ENCODE results near the gene ITGAD. TPM values are rescaled to one million over a fixed set of nuclear protein-coding genes. Genes with fewer than 3 reads are reported as not detected.

Gene ITGAD
- polyA plus RNA-seq, 1 of the 3 experiments (the other 2 are of a cell fraction), result not detected

DNA sequence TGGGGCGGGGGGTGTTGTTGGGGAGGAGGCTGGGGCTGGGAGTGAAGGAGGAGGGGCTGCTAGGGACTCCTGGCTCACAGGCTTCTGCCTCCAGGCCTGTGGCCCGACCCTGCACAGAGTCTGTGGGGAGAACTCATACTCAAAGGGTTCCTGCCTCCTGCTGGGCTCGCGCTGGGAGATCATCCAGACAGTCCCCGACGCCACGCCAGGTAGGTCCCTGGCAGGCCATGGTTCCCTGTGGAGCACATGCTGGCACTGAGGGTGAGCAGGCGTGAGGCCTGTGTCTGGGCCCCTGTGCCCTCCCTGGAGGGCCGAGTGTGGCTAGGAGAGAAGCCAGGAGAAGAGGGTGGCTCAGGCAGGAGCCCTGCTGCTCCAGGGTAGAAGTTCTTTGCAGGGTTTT, 4.6 kb downstream of the ITGAD start:
- no peak overlapping the region for H2AFZ ChIP-seq (ENCODE audit: low read depth)
- no peaks in the 10 kb centered on the region for H3K9me3 ChIP-seq
- H3F3A ChIP-seq (replicated peaks; ENCODE audit: insufficient read depth), result peaks cover 4% of the 10 kb centered on the region
- H3K27ac ChIP-seq (ENCODE audit: low read depth in 2 of 2, low read length in 1 of 2), result no peak overlapping the region
- no peaks in the 10 kb centered on the region for H3K36me3 ChIP-seq (replicated peaks in 1 of 2; ENCODE audit: control insufficient read depth in 1 of 2, insufficient read depth in 2 of 2, low read length in 1 of 2)
- no peak overlapping the region for H3K4me2 ChIP-seq
- H3K9ac ChIP-seq, result no peak overlapping the region
- H3K79me2 ChIP-seq (ENCODE audit: insufficient read depth), result no peaks in the 10 kb centered on the region
- ChIA-PET POLR2A (no interaction called here), CTCF (no interaction called here)
- no peak overlapping the region for H3K4me3 ChIP-seq (ENCODE audit: low read depth in 2 of 2, low read length in 1 of 2)
- TF ChIP-seq RFX5 (IDR thresholded peaks at IDR 0.05; ENCODE audit: low read length), result no peak
- TF ChIP-seq, protein P1, sequence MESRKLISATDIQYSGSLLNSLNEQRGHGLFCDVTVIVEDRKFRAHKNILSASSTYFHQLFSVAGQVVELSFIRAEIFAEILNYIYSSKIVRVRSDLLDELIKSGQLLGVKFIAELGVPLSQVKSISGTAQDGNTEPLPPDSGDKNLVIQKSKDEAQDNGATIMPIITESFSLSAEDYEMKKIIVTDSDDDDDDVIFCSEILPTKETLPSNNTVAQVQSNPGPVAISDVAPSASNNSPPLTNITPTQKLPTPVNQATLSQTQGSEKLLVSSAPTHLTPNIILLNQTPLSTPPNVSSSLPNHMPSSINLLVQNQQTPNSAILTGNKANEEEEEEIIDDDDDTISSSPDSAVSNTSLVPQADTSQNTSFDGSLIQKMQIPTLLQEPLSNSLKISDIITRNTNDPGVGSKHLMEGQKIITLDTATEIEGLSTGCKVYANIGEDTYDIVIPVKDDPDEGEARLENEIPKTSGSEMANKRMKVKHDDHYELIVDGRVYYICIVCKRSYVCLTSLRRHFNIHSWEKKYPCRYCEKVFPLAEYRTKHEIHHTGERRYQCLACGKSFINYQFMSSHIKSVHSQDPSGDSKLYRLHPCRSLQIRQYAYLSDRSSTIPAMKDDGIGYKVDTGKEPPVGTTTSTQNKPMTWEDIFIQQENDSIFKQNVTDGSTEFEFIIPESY (IDR thresholded peaks at IDR 0.05; ENCODE audit: borderline replicate concordance, low read depth), result no peak
- TF ChIP-seq SIN3A (IDR thresholded peaks at IDR 0.05; ENCODE audit: borderline replicate concordance, low read depth, low read length), result no peak
- no peak for TF ChIP-seq SMC3 (IDR thresholded peaks at IDR 0.05; ENCODE audit: low read depth, low read length)
- TF ChIP-seq, protein P2, sequence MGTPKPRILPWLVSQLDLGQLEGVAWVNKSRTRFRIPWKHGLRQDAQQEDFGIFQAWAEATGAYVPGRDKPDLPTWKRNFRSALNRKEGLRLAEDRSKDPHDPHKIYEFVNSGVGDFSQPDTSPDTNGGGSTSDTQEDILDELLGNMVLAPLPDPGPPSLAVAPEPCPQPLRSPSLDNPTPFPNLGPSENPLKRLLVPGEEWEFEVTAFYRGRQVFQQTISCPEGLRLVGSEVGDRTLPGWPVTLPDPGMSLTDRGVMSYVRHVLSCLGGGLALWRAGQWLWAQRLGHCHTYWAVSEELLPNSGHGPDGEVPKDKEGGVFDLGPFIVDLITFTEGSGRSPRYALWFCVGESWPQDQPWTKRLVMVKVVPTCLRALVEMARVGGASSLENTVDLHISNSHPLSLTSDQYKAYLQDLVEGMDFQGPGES (IDR thresholded peaks at IDR 0.05; ENCODE audit: low read depth, low read length), result no peak
- TF ChIP-seq TAF1 (IDR thresholded peaks at IDR 0.05; ENCODE audit: borderline replicate concordance, low read depth, low read length), result no peak
- no peak for TF ChIP-seq POLR2AphosphoS5 (IDR thresholded peaks at IDR 0.05; ENCODE audit: low read depth, low read length)
- no peak for TF ChIP-seq EP300 (IDR thresholded peaks at IDR 0.05; ENCODE audit: borderline replicate concordance in 1 of 2, low read depth in 1 of 2, low read length in 1 of 2)
- no peaks in the 10 kb centered on the region for H3K9me2 ChIP-seq
- DNase-seq, result no peak
- 27% methylated on average over 2 of the region's 9 CpGs for WGBS (ENCODE audit: low lambda C conversion rate)
- H3K4me1 ChIP-seq (ENCODE audit: control insufficient read depth in 1 of 2, insufficient read depth in 2 of 2, low read depth in 1 of 2, low read length in 1 of 2), result peaks cover 0 to 3% of the 10 kb centered on the region in 2 experiments; a peak in 1 of 4 replicates
- no peaks in the 10 kb centered on the region for H4K20me1 ChIP-seq (ENCODE audit: insufficient read depth)
- peaks cover 17% of the 10 kb centered on the region; the same call in 1 of the 2 replicates for H3K27me3 ChIP-seq (ENCODE audit: insufficient read depth)

DNA sequence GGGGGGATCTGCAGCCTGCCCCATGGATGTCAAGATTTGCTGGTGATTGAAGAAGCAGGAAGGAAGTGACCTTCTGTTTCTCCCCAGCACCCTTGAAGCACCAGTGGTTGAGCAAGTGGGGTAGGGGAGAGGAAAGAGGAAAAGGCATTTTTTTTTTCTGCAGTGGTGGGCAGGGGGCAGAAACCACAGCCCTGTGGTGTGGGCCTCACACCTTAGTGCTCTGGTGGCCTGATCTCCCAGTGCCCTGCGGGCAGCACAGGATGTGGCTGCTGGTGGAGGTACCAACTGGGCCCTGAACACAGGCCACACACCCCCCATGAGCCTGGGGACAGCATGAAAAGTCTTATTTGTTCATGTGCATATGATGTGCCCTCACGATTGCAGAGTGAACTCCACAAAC, 7.1 kb downstream of the ITGAD start:
- H3K4me1 ChIP-seq (ENCODE audit: control insufficient read depth in 1 of 2, insufficient read depth in 2 of 2, low read depth in 1 of 2, low read length in 1 of 2), result peaks cover 0 to 6% of the 10 kb centered on the region in 2 experiments; a peak in 1 of 4 replicates
- no peak overlapping the region for H3K27ac ChIP-seq (ENCODE audit: low read depth in 2 of 2, low read length in 1 of 2)
- no peak overlapping the region for H2AFZ ChIP-seq (ENCODE audit: low read depth)
- H3K79me2 ChIP-seq (ENCODE audit: insufficient read depth), result peaks cover 7% of the 10 kb centered on the region; the same call in 1 of the 2 replicates
- POLR2A ChIA-PET, result no interaction called here
- H3K36me3 ChIP-seq (replicated peaks in 1 of 2; ENCODE audit: control insufficient read depth in 1 of 2, insufficient read depth in 2 of 2, low read length in 1 of 2), result no peaks in the 10 kb centered on the region
- WGBS (ENCODE audit: low lambda C conversion rate), result 14% methylated on average over 1 of the region's 2 CpGs
- TF ChIP-seq FOSL2 (IDR thresholded peaks at IDR 0.05; ENCODE audit: borderline replicate concordance, low read depth) (no peak), MXI1 (IDR thresholded peaks at IDR 0.05; ENCODE audit: low read depth, low read length) (no peak), TAF1 (IDR thresholded peaks at IDR 0.05; ENCODE audit: borderline replicate concordance, low read depth, low read length) (no peak), YY1 (IDR thresholded peaks at IDR 0.05; ENCODE audit: low read depth) (no peak), TEAD4 (IDR thresholded peaks at IDR 0.05; ENCODE audit: borderline replicate concordance, insufficient read depth) (no peak), FOXM1 (IDR thresholded peaks at IDR 0.05; ENCODE audit: low read depth) (no peak), TCF12 (IDR thresholded peaks at IDR 0.05) (no peak), RAD21 (IDR thresholded peaks at IDR 0.05; ENCODE audit: low read length) (no peak)
- H3K9ac ChIP-seq, result no peak overlapping the region
- H3K4me2 ChIP-seq, result no peak overlapping the region
- no peak for DNase-seq
- no peak overlapping the region; a peak in 1 of 4 replicates for H3K4me3 ChIP-seq (ENCODE audit: low read depth in 2 of 2, low read length in 1 of 2)
- H3F3A ChIP-seq (replicated peaks; ENCODE audit: insufficient read depth), result peaks cover 9% of the 10 kb centered on the region
- peaks cover 11% of the 10 kb centered on the region; the same call in 1 of the 2 replicates for H3K27me3 ChIP-seq (ENCODE audit: insufficient read depth)
- H3K9me2 ChIP-seq, result no peaks in the 10 kb centered on the region
- H3K9me3 ChIP-seq, result no peaks in the 10 kb centered on the region
- no peaks in the 10 kb centered on the region for H4K20me1 ChIP-seq (ENCODE audit: insufficient read depth)
- CTCF ChIA-PET, result no interaction called here

All from SK-N-SH (cell line).